Measurements from ENCODE around the gene INIP.

INIP gene

GRCh38 chr9:112699230-112699629, 18.7 kb downstream of the INIP start:
- no peak overlapping the region for H3K4me3 ChIP-seq (ENCODE audit: low read depth, low read length)
- DNase-seq (ENCODE audit: low read depth, low spot score): no peak
- ChIA-PET POLR2A (no interaction called here), CTCF (interaction anchor here (0.8 kb wide), 1 partner anchor 702 kb away, joined by 3 read pairs; no protein-coding TSS in a partner anchor)
- TF ChIP-seq, protein P1, sequence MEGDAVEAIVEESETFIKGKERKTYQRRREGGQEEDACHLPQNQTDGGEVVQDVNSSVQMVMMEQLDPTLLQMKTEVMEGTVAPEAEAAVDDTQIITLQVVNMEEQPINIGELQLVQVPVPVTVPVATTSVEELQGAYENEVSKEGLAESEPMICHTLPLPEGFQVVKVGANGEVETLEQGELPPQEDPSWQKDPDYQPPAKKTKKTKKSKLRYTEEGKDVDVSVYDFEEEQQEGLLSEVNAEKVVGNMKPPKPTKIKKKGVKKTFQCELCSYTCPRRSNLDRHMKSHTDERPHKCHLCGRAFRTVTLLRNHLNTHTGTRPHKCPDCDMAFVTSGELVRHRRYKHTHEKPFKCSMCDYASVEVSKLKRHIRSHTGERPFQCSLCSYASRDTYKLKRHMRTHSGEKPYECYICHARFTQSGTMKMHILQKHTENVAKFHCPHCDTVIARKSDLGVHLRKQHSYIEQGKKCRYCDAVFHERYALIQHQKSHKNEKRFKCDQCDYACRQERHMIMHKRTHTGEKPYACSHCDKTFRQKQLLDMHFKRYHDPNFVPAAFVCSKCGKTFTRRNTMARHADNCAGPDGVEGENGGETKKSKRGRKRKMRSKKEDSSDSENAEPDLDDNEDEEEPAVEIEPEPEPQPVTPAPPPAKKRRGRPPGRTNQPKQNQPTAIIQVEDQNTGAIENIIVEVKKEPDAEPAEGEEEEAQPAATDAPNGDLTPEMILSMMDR (IDR thresholded peaks at IDR 0.05; ENCODE audit: insufficient read depth, low read length, missing control alignments): no peak

DNA sequence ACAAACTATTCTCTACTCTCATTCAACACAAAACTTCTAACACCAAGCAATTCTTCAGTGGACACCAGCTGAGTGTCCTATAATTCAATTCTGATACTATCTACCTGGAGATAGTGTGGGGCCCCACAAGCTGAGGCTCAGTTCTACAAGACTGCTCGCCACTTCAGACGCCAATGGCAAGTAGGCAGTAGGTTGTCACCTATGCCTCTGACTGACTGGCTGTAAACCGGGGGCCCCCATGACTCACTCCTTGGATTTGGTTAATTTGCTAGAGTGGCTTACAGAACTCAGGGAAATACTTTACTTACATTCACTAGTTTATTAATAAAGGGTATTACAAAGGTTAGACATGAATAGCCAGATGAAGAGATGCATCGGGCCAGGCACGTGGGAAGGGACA, 21.5 kb downstream of the INIP start:
- ChIA-PET POLR2A (no interaction called here), CTCF (interaction anchor here (1.0 to 2.1 kb wide), 2 partner anchors 9 to 15 kb away, joined by 3 to 6 read pairs; no protein-coding TSS in a partner anchor)
- TF ChIP-seq, protein P1 (IDR thresholded peaks at IDR 0.05; ENCODE audit: insufficient read depth, low read length, missing control alignments): no peak
- no peak overlapping the region for H3K4me3 ChIP-seq (ENCODE audit: low read depth, low read length)
- no peak for DNase-seq (ENCODE audit: low read depth, low spot score)

DNA sequence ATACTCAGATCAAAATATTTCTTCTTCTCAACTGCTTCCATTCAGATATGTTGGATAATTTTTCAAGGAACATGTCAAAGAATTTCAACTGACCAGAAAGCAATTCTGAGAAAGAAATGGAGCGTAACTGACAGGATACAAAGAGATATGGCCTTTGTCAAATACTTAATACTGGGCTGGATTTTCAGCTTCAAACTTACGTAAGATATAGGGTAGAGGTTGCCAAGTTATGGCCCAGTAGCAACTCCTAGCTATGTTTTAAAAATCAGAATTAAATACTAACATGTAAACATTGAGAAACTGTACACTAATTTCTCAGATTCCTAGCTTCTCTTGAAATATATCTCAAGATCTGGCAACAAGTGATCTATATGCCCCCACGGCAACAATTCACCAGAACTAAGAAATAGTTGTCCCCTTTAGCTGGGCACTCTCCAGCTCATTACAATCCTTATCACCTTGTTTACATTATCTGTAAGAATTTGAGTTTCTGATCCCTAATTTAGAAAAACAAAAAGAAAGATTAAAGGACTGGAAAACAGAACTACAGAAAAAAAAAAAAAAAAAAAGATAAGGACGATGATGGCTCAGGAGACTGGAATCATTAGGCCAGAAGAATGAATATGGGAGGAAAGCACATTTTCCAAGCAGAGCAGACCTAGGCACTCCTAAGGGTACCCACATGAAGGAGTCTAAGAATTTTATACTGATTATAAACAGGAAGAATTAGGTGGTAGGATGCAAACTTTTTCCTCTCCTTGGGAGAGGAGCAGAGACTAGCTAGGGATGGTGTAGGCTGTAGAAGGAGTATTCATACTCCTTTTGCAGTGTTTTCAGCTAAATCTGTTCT, 23.0 kb downstream of the INIP start:
- POLR2A ChIA-PET: interaction anchor here (0.7 kb wide), 1 partner anchor 99 kb away, joined by 5 read pairs; no protein-coding TSS in a partner anchor
- TF ChIP-seq, protein P1 (IDR thresholded peaks at IDR 0.05; ENCODE audit: insufficient read depth, low read length, missing control alignments): no peak
- no peak overlapping the region for H3K4me3 ChIP-seq (ENCODE audit: low read depth, low read length)
- CTCF ChIA-PET: interaction anchor here (1.5 kb wide), 1 partner anchor 11 kb away, joined by 6 read pairs; no protein-coding TSS in a partner anchor
- DNase-seq (ENCODE audit: low read depth, low spot score): no peak

DNA sequence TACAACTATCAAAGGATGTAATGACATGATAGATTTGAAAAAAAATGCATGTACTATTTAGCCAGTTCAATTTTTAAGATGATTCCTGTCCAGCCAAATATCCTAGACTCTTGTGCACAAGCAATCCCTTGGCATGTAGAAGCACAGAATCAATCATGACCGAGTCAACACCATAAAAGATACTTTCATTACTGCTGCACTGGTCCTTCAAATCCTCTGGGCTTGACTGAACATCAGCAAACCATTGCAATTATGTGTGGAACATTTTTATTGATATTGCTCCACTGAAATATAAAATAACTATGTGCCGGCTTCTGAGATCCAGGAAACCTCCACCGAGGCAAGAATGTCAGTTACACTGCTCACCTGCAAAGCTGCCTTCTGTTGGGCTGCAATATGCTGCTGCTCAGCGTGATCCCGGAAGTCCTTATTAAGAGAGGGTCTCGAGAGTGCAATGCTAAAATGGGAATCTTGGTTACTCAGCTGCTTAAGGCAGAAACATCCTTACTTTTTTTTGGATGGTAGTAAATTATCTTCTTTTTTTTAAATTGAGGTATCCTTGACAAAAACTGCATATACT, 28.7 kb downstream of the INIP start:
- no peak for DNase-seq (ENCODE audit: low read depth, low spot score)
- CTCF ChIA-PET: no interaction called here
- POLR2A ChIA-PET: no interaction called here
- TF ChIP-seq, protein P1 (IDR thresholded peaks at IDR 0.05; ENCODE audit: insufficient read depth, low read length, missing control alignments): no peak
- H3K4me3 ChIP-seq (ENCODE audit: low read depth, low read length): no peak overlapping the region

DNA sequence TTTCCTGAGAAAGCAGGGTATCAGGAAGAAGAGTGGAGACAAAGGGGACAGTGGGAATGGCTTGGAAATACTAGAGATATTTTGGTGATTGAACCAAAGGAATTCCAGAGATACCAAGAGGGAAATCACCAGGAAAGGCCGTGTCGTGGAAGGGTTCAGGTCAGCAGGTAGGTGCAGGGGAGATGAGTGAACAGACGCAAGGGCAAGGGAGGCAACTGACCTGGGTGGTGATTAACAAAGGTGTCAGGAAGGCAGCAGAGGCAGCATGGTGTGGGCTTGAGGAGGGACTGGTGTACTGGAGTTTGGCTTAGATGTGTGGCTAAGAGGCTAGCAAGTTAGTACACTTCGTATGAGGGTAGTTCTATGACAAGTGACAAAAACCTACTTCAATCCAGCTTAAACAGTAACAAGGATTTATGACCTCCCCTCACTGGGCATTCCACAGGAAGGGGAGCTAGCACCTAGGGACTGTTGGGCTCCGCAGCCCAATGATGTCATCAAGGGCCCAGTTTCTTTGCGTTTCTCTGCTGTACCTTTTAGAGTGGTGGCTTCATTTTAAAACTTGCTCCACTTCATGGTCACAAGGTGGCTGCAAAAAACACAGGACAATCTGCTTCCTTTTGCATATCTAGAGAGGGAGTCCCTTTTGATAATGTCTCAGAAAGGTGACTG, 37.0 kb downstream of the INIP start:
- CTCF ChIA-PET: interaction anchor here (1.0 kb wide), 1 partner anchor 21 kb away, joined by 3 read pairs; no protein-coding TSS in a partner anchor

More for the DNA sequence above, 37.0 kb downstream of the INIP start:
- no peak overlapping the region for H3K4me3 ChIP-seq (ENCODE audit: low read depth, low read length)
- TF ChIP-seq, protein P1 (IDR thresholded peaks at IDR 0.05; ENCODE audit: insufficient read depth, low read length, missing control alignments): no peak
- POLR2A ChIA-PET: interaction anchor here (0.7 kb wide), 2 partner anchors 194 to 774 kb away, joined by 3 read pairs; partner anchors contain the start of gene KIAA1958
- DNase-seq (ENCODE audit: low read depth, low spot score): no peak

Measured in AG04449 (cell line).